ENCODE results near the gene HDAC4.

The HDAC4 gene

DNA sequence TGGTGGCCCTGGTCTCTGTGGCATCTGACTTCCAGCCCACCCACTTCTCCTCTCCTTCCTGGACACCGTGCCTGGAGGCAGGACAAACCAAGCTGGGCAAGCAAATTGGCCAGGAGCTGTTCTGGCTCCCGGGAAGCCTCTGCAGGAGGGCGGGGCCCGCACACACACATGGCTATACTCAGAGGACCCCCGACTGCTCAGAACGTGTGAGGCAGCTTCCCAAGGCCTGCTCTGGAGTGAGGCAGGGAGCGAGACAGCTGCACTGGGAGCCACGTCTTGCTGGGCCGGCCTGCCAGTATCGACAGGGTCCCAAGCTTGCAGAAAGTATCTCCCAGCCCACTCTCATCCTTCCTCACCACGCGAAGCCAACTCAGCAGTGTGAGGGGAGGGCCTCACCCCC lies 295.6 kb downstream of the HDAC4 start:
- DNase-seq (ENCODE audit: low spot score): no peak

GRCh38 chr2:239104800-239105199 lies 296.0 kb downstream of the HDAC4 start:
- DNase-seq (ENCODE audit: low spot score): no peak

GRCh38 chr2:239103125-239104098 lies 297.4 kb downstream of the HDAC4 start:
- no peak for DNase-seq (ENCODE audit: low spot score)

- DNase-seq (ENCODE audit: low spot score): no peak
These were observed 298.6 kb downstream of the HDAC4 start for GRCh38 chr2:239102266-239102665.

DNA sequence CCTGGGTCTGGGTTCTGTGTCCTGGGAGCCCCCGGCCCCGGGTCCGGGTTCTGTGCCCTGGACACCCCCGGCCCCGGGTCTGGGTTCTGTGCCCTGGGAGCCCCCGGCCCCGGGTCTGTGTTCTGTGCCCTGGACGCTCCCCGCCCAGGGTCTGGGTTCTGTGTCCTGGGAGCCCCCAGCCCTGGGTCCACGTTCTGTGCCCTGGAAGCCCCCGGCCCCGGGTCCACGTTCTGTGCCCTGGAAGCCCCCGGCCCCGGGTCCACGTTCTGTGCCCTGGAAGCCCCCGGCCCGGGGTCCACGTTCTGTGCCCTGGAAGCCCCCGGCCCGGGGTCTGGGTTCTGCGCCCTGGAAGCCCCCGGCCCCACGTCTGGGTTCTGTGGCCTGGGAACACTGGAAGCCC lies 299.0 kb downstream of the HDAC4 start:
- DNase-seq (ENCODE audit: low spot score): no peak

DNA sequence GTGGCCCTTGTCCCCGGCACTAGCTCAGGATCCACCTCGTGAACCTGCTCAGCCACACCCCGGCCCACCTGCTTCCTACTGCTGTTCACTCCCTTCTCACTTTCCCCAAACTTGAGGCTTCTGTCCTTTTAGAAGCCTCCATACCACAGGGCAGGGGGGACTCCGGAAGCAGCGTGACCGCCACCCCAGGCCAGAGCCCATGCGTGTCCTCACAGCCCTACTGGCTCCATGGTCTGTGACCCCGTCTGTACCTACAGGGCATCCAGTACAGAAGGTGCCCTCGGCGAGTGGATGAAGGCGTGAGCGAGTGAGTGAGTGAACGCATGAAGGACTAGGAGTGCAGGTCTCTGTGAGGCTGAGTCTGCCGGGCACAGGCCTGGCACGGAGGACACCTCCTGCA lies 299.7 kb downstream of the HDAC4 start:
- no peak for DNase-seq (ENCODE audit: low spot score)

DNA sequence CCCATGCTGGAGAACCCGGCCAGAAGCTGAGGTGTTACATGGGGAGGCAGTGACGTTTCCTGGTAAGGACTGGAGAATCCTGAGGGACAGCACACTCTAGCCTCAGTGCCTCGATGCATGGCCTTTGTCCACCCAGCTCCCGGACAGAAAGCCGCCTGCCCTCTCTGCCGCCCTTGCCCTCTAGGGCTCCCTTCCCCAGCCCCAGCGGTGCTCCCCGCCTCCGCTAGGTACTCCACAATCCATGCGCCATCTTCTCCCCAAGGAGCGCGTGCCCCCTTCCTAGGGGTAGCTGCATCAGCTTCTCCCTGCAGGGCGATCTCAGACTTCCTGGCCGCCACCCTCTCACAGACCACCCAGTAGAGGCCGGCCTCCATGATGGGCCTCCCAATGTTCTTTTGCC lies 301.3 kb downstream of the HDAC4 start:
- no peak for DNase-seq (ENCODE audit: low spot score)

DNA sequence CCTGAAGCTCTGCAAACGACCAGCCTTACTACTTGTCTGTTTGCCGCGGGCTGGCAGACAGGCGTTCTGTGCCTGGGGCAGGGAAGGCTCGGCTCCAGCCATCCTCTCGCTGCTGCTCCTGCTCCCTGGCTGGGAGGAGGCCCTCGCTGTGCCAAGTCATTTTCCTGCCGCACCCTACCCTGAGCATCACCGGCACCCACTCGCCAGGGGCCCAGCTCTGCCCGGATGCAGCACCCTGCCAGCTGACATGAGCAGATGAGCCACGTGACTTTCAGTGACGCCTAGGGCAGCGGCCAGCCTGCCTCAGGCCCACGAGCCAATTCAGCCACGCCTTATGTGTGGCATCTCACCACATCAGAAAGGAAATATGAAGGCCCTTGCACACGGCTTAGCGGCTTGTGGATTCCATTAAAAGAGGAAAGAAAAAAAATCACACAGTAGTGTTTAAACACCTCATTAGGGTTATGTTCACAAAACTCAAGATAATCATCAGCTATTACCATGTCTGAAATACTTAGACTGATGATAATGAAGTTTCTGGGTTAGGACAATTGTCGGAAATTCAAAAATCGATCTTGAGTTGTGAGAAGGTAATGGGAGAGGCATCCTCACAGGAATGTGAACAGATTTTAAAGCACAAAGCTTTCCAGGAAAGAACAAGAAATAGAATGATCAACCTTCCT lies 302.4 kb downstream of the HDAC4 start:
- DNase-seq (ENCODE audit: low spot score): no peak

DNA sequence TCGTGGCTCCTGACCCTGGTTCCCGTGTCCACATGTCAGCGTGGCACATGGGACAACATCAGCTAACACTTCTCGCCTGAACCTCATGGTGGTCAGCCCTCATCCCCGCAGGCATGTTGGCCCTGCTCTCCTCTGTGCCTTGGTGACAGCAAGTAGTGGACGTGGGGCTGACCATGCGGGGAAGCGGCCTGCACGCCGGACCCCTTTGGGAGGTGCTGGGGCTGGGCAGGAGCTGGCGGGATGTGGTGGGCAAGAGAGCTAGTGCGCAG lies 303.5 kb downstream of the HDAC4 start:
- DNase-seq (ENCODE audit: low spot score): no peak

DNA sequence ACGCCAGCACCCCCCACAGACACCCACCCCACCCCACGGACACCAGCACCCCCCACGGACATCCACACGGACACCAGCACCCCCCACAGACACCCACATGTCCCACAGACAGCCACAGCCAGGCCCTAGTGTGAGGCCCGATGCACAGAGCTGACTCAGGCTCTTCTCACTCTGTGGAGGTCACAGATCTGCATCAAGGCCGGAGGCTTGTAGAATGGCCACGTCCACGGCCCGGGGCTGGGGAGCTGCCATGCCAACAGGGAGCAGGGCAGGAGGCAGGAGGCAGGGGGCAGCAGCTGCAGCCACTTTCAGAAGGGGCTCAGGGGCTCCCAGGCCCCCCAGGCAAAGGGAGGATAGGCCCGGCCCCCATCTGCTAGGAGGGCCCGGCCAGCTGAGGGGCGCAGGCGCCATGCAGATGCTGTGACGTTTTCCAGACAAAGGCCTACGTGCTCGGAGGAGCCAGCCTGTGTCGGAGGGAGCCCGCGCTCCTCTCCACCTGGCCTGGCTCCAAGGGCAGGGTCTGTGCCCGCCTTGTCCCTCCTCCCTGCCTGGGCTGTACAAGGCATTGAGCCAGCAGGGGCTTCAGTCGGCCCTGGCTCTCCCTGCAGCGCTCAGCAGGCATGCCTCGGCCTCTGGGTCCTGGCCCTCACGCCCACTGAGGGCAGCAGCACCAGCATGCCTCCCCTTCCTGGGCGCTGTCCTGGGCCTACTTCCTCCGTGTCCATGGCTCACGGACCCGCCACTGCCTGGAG lies 304.0 kb downstream of the HDAC4 start:
- DNase-seq (ENCODE audit: low spot score): no peak

- DNase-seq (ENCODE audit: low spot score): no peak
These were observed 305.2 kb downstream of the HDAC4 start for GRCh38 chr2:239095460-239096081.

- no peak for DNase-seq (ENCODE audit: low spot score)
These were observed 306.0 kb downstream of the HDAC4 start for GRCh38 chr2:239094867-239095266.

GRCh38 chr2:239093952-239094351 lies 306.9 kb downstream of the HDAC4 start:
- DNase-seq (ENCODE audit: low spot score): no peak

GRCh38 chr2:239093542-239093941 lies 307.3 kb downstream of the HDAC4 start:
- DNase-seq (ENCODE audit: low spot score): no peak

DNA sequence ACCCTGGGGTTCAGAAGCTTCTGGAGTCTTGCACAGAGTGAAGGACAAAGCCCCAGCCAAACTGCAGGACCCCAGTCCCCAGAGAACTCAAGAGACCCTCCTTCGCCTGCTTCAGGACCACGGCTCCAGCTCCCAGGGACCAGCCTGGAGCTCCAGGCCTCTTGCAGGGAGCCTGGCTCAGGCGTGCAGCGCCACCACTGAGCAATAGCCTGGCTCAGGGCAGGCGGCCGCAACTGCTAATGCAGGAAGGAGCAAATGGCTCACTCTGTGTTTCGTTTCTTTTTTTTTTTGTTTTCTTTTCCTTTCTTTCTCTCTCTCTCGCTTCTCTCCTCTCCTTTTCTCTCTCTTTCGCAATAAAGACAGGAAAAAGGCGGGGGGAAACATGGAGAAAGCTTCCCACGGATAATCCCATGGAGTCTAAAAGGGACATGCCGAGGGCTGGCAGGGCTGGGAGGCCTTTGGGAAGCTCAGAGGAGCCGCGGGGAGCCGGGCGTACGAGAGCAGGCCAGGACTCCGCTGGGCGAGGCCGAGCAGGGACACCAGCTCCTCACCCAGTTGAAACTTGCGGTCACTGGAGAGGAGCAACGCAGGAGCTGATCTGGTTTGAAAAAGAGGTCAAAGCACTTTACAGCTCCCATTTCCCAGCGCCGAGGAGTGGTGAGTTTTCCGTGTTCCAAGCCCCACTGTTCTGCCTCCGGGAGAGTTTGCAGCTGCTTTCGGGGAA lies 308.1 kb downstream of the HDAC4 start:
- DNase-seq (ENCODE audit: low spot score): no peak

GRCh38 chr2:239089884-239090283 lies 310.9 kb downstream of the HDAC4 start:
- no peak for DNase-seq (ENCODE audit: low spot score)

DNA sequence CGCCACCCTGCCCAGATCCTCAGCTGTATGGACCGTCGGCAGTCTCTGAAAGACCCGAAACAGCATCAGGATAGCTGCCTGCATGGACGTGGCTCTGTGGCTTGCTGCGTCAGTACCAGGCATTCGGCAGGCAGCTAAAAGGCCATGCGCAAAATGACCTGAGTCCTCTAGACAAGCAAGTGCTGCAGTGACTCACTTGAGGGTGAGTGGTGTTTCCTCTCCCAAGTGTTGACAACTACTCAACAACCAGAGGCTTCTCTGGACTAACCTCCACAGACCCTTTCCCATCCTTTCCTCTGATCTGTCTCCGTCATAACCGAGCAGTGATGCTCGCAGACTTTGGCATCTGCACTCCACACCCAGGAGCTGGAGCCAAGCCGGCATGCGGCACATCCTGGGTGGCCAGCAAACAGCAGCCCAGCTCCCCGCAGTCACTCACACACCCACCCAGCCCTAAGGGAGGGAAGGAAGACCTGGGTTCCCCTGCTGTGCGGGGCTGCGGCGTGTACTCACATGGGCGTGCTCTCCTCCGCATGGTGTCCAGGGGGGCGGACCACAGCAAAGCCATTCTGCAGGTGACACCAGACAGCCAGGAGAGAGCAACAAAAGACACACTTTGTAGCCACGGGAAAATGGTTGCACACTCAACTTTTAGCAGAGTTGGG lies 313.6 kb downstream of the HDAC4 start:
- DNase-seq (ENCODE audit: low spot score): no peak

- no peak for DNase-seq (ENCODE audit: low spot score)
These were observed 314.3 kb downstream of the HDAC4 start for GRCh38 chr2:239086325-239087020.

GRCh38 chr2:239085201-239085992 lies 315.4 kb downstream of the HDAC4 start:
- no peak for DNase-seq (ENCODE audit: low spot score)

DNA sequence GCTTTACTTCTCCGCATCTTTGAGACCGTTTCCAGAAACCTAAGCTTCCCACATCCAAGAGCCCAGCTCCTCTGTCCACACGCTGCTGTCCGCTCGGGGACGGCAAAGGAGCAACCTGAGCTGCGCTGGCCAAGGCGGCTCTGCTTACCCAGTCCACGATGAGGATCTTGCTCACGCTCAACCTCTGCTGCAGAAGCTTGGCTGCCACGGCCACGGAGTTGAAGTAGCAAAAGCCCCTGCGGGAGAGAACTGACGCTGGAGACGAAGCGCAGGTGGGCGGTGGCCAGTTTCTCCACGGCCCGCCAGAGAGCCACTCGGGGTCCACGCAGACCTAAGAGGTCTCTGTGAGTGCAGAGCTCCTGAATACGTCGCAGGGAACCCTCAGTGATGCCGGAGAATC lies 316.8 kb downstream of the HDAC4 start:
- DNase-seq (ENCODE audit: low spot score): no peak
